Medulla oblongata (tissue), 1 donor: ENCODE results near the gene OBP2B.
"Not testable (repeated sequence)": the region's sequence is repeated elsewhere in the genome, so short reads cannot be mapped to it uniquely, and the experiment has no call there.

Experiments
- DNase-seq: peaks from one replicate; pipeline ENCODE4 v3.0.0-alpha.2; 2015; ENCODE audit errors: extremely low spot score

The OBP2B gene

GRCh38 chr9:133223159-133223756 lies 14.2 kb upstream of the OBP2B start:
- DNase-seq = not testable (repeated sequence)

DNA sequence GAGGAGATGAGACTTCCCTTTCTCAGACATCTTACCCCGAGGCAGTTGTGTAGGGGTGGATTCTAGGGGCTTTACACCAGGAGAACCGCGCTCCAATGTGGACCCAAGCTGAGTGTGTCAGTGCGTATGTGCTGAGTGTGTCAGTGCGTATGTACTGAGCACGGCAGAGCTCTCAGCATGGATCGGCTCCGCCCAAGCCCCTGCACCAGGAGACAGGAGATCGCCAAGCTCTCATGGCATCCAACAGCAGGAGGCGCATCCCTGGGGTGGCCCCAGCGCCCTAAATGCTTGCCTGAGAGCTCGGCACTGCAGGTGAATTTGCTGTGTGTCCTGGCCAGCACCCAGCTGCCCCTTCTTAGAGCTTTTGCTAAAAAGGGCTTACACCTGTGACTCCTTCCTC lies 12.9 kb upstream of the OBP2B start:
- DNase-seq = not testable (repeated sequence)

DNA sequence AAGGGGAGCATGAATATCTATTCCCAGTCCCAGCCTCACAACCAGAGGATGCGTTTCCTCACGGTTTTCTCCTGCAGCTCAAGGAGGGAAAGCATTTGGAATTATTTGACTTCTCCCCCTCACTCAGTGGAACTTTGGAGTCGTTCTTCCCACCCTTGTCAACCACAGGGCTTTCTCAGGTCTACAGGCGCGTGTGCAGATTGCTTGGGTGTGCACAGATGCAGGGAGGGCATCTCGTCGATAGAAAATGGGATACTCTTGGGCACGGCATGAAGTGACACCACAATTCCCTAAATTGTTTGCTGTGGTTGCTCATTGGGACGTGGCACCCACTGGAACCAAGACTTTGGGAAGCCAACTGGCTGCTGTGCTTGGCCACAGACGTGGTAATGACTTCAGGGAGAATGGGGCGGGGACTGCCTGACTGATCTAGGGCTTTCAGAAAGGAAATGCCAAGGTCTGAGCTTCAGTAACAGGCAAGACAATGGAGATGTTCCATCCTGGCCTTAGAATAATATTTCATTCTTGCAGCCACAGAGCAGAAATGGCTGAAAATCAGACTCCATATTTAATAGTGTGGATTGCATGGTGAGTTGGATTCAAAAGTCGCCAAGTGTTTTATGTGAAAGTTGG lies 12.2 kb upstream of the OBP2B start:
- no peak for DNase-seq

GRCh38 chr9:133218049-133218975 lies 9.3 kb upstream of the OBP2B start:
- DNase-seq = not testable (repeated sequence)

DNA sequence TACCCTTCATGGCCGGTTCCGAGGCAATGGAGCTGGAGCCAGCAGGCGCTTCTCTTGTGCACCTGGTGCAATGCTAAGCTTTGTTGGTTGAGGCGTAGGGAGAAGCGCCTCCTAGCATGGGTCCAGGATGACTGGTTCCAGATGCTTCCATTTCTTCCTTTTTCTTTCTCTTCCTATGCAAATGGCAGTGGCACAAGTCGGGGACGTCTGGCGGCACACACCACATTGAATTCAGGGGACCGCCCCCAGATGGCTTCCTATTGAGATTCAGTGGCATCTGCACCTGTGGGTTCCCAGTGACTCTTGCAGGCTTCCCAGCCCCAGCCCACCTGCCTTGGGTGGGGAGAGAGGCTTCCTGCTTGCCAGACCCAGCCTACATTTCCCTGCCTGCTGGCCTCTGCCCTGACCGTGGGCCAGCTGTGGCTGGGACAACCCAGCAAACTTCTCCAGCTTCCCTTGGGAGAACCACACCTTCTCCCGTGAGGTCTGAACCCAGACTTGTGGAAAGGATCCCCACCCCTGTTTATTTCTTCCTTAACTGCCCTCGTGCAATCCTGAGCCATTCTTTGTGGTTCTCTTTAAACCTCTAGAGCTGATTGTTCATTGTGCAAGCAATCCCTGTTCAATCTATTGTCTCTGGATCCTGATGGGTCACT lies 8.4 kb upstream of the OBP2B start:
- not testable (repeated sequence) for DNase-seq

DNA sequence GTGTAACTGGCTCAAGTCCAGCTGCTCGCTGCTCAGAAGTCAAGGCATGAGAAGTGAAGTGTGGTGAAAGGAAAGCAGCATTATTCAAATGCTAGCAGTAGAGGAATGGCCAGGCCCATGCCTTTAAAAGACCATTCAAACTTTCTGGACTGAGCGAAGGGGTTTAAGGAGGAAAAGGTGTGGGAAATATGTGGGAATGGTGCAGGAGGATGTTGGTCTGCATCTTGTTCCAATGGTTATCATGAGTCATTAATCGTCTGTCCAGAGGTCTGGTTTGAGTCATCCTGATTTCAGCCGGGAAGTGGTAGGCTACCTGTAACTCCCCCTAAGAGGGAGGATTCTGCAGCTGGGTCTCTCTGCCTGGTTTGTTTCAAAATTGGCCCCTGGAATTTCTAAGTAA lies 5.2 kb upstream of the OBP2B start:
- not testable (repeated sequence) for DNase-seq

GRCh38 chr9:133210609-133211008 lies 1.6 kb upstream of the OBP2B start:
- DNase-seq = no peak

DNA sequence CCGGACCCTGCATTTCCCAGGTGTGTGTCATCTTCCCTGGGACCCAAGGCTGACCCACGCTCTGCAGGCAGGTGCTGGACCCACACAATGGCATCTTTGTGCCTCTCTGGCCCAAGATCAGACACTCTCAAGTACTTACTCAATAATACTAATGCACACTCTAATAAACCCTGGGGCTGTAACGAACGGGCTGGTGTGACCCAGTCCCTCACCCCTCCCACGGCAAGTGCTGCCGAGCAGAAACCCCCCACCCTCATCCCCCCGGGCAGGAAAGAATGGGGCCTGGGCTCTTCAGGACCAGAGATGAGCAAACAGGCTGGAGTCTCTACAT lies 1.1 kb upstream of the OBP2B start:
- no peak for DNase-seq

DNA sequence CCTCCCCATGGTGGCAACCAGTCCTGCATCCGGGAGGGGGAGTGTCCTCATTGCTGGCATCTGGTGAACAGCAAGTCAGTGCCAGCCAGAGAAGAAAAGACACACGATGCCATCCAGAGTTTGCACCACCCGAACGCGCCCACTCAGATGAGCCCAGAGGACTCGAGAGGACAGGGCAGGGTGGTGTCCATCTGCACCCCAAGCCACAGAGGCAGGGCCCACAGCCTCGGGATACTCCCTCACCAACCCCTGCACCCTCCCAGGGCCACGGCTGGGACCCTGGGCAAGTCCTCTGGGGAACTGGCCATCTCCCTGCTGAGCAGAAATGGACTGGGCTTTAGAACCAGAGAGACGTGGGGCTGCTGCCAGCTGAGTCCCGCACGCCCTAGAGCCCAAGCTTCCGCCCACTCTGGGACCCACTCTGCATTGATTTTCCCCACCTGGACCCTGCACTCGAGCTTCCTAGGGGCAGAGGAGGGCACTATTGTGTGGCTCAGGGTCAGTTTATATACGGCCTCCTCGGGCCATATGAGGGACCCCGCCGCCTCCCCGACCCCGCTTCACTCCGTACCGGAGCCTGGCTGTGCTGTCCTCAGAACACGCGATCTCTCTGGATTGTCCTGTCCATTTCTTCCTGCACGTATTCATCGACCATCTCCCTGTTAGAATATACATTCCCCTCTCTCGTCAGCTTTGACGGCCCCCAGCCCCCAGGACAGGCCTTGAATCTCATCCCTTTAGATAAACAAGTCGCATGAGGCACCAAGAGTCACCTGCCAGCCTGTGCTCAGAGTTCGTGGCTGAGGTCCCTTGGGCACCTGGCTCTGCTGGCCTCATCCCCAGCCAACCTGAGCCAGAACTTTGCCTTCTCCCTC lies 514 bp upstream of the OBP2B start:
- DNase-seq = not testable (repeated sequence)

DNA sequence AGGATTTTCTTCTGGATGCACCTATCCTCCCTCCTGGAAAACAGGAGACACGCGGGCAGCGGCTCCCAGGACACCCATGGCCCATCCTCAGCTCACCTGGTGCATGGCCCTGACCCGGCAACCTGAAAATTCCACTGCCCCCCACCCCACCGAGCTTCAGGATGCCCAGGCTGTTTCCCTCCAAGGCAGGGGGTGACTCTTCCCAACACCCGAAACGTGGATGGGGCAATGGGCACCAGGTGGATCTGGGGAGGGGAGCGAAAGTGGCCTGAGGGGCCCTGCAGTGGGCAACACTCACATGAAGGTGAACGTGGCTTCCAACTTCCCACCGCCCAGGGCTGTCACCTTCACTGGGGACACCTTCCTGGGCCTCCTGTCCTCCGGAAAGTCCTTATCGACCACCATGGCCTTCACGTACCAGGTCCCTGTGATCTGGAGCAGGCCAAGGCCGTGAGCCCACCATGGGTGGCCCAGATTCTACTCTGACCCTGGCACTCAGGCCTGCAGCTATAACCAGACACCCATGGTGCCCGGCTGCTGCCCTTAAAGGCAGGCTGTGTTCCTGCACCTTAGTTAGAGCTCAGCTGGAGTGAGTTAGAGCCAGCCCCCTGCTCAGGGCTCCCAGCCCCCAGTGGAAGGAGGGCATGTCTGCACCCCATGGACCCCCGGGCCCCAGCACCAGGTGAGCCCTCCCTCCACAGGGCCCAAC lies 725 bp downstream of the OBP2B start:
- not testable (repeated sequence) for DNase-seq

- DNase-seq = no peak
These were observed 1.4 kb downstream of the OBP2B start for GRCh38 chr9:133207540-133208170.

- DNase-seq = no peak
These were observed 2.0 kb downstream of the OBP2B start for GRCh38 chr9:133207021-133207531.

DNA sequence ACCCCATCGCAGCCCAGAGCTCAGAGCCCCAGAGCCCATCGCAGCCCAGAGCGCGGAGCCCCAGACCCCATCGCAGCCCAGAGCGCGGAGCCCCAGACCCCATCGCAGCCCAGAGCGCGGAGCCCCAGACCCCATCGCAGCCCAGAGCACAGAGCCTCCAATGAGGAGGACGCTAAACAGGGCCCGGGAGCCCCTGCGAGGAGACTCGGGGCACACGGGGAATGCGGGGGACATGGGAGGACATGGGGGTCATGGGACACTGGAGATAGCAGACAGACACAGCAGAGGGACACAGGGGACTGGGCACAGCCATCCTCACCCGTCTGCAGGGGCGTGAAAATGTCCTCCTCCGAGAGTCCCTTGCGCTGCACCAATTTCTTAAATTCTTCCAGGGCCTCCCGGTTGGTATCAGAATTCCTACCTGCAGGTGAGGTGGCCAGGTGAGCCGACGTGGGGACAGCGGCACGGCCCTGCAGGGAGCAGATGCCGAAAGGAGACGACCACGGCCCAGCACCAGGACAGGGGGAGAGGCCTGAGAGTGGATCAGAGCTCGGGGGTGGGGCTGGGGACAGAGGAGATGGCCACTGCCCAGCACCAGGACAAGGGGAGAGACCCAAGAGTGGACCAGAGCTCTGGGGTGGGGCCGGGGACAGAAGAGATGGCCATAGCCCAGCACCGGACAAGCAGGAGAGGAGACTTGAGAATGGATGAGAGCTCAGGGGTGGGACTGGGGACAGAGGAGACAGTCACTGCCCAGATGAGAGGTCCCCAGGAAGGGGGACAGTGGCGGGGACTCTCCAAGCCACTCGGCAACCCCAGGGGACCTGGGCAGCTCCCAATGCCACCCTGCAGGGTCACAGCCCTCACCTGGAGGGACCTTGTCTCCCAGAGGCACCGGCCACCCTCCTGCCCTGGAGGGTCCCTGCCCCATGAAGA lies 2.8 kb downstream of the OBP2B start:
- no peak for DNase-seq

- DNase-seq = not testable (repeated sequence)
These were observed 3.6 kb downstream of the OBP2B start for GRCh38 chr9:133205481-133205887.

GRCh38 chr9:133204993-133205336 lies 4.1 kb downstream of the OBP2B start:
- no peak for DNase-seq

DNA sequence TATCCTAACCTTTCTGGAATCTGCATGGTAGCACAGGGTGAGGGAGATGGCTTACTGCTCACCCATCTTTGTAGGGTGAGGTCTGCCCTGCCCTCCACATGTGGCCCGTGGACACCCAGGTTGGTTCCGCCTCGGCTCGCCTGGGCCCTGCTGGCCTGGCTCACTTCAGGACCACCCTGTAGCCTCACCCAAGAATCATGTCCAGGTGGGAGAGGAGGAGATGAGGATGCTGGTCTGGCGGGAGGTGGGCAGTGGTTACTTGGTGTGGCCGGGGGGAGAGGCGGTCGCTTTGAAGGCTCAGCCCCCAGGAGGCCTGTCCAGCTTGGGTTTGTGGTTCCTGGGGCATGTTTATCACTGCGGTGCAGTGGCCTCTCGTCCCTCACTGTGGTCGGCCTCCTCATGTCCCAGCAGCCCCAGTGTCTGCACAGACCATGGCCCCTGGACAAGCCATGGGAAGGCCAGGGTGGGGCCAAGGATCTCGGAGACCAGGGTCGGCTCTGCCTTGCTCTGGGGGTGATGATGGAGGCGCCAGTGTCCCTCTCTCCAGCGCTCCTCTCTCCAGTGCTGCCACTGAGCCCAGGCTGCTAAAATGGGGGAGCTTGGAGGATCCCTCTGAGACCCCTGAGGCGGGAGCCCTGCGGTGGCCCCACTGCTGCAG lies 4.6 kb downstream of the OBP2B start:
- no peak for DNase-seq

- DNase-seq = no peak
These were observed 5.5 kb downstream of the OBP2B start for GRCh38 chr9:133203506-133204075.
